Measurements from ENCODE around the gene GTF3A.

GTF3A gene

GRCh38 chr13:27472441-27472840 lies 48.0 kb downstream of the GTF3A start:
- Histone ChIP-seq H3K27ac (ENCODE audit: poor library complexity, severe bottlenecking) (no peak overlapping the region), H3K9me3 (ENCODE audit: severe bottlenecking) (no peaks in the 10 kb centered on the region), H3K4me1 (ENCODE audit: insufficient read depth, poor library complexity, severe bottlenecking) (peaks cover 5% of the 10 kb centered on the region), H3K36me3 (ENCODE audit: low read depth) (no peaks in the 10 kb centered on the region), H3K4me3 (ENCODE audit: severe bottlenecking) (no peak overlapping the region), H3K27me3 (ENCODE audit: insufficient read depth, poor library complexity, severe bottlenecking) (no peaks in the 10 kb centered on the region)
- no peak for ATAC-seq (ENCODE audit: low read depth)
- no peak for DNase-seq (ENCODE audit: low spot score)
- TF ChIP-seq CTCF (IDR thresholded peaks at IDR 0.05; ENCODE audit: poor library complexity, severe bottlenecking) = no peak

- no peaks in the 10 kb centered on the region for H3K27me3 ChIP-seq (ENCODE audit: insufficient read depth, poor library complexity, severe bottlenecking)
- no peak overlapping the region for H3K27ac ChIP-seq (ENCODE audit: poor library complexity, severe bottlenecking)
- no peak for DNase-seq (ENCODE audit: low spot score)
- no peaks in the 10 kb centered on the region for H3K36me3 ChIP-seq (ENCODE audit: low read depth)
- no peak for TF ChIP-seq CTCF (IDR thresholded peaks at IDR 0.05; ENCODE audit: poor library complexity, severe bottlenecking)
- no peak overlapping the region for H3K4me3 ChIP-seq (ENCODE audit: severe bottlenecking)
- no peaks in the 10 kb centered on the region for H3K9me3 ChIP-seq (ENCODE audit: severe bottlenecking)
- peaks cover 10% of the 10 kb centered on the region for H3K4me1 ChIP-seq (ENCODE audit: insufficient read depth, poor library complexity, severe bottlenecking)
- no peak for ATAC-seq (ENCODE audit: low read depth)
Observed at GRCh38 chr13:27472941-27473340, 48.5 kb downstream of the GTF3A start.

- peaks cover 10% of the 10 kb centered on the region for H3K4me1 ChIP-seq (ENCODE audit: insufficient read depth, poor library complexity, severe bottlenecking)
- ATAC-seq (ENCODE audit: low read depth) (no peak), DNase-seq (ENCODE audit: low spot score) (no peak)
- H3K4me3 ChIP-seq (ENCODE audit: severe bottlenecking) = no peak overlapping the region
- H3K27me3 ChIP-seq (ENCODE audit: insufficient read depth, poor library complexity, severe bottlenecking) = no peaks in the 10 kb centered on the region
- H3K9me3 ChIP-seq (ENCODE audit: severe bottlenecking) = no peaks in the 10 kb centered on the region
- no peaks in the 10 kb centered on the region for H3K36me3 ChIP-seq (ENCODE audit: low read depth)
- no peak overlapping the region for H3K27ac ChIP-seq (ENCODE audit: poor library complexity, severe bottlenecking)
- no peak for TF ChIP-seq CTCF (IDR thresholded peaks at IDR 0.05; ENCODE audit: poor library complexity, severe bottlenecking)
Observed at GRCh38 chr13:27474751-27475268, 50.4 kb downstream of the GTF3A start.

GRCh38 chr13:27476943-27477703 lies 52.7 kb downstream of the GTF3A start:
- H3K27me3 ChIP-seq (ENCODE audit: insufficient read depth, poor library complexity, severe bottlenecking) = no peaks in the 10 kb centered on the region
- ATAC-seq (ENCODE audit: low read depth) (peak; percentile 93), DNase-seq (ENCODE audit: low spot score) (no peak)
- peak overlapping the region; percentile 11 for H3K27ac ChIP-seq (ENCODE audit: poor library complexity, severe bottlenecking)
- no peaks in the 10 kb centered on the region for H3K36me3 ChIP-seq (ENCODE audit: low read depth)
- peaks cover 10% of the 10 kb centered on the region for H3K4me1 ChIP-seq (ENCODE audit: insufficient read depth, poor library complexity, severe bottlenecking)
- no peak overlapping the region for H3K4me3 ChIP-seq (ENCODE audit: severe bottlenecking)
- no peaks in the 10 kb centered on the region for H3K9me3 ChIP-seq (ENCODE audit: severe bottlenecking)
- no peak for TF ChIP-seq CTCF (IDR thresholded peaks at IDR 0.05; ENCODE audit: poor library complexity, severe bottlenecking)

- H3K4me1 ChIP-seq (ENCODE audit: insufficient read depth, poor library complexity, severe bottlenecking) = peaks cover 10% of the 10 kb centered on the region
- H3K9me3 ChIP-seq (ENCODE audit: severe bottlenecking) = no peaks in the 10 kb centered on the region
- no peak for DNase-seq (ENCODE audit: low spot score)
- TF ChIP-seq CTCF (IDR thresholded peaks at IDR 0.05; ENCODE audit: poor library complexity, severe bottlenecking) = peak; percentile 57
- no peak overlapping the region for H3K27ac ChIP-seq (ENCODE audit: poor library complexity, severe bottlenecking)
- H3K36me3 ChIP-seq (ENCODE audit: low read depth) = no peaks in the 10 kb centered on the region
- no peak overlapping the region for H3K4me3 ChIP-seq (ENCODE audit: severe bottlenecking)
- ATAC-seq (ENCODE audit: low read depth) = 0 out of 3 replicates have a peak, but pooled peaks have one; percentile 44
- H3K27me3 ChIP-seq (ENCODE audit: insufficient read depth, poor library complexity, severe bottlenecking) = no peaks in the 10 kb centered on the region
Observed at GRCh38 chr13:27481766-27482165, 57.3 kb downstream of the GTF3A start.
